ENCODE measurements around the gene GSK3A. TPM values are rescaled to one million over a fixed set of nuclear protein-coding genes. Genes with fewer than 3 reads are reported as not detected.

GSK3A gene
- total RNA-seq, 1 donor from 2014 or later: 12.4 TPM

DNA sequence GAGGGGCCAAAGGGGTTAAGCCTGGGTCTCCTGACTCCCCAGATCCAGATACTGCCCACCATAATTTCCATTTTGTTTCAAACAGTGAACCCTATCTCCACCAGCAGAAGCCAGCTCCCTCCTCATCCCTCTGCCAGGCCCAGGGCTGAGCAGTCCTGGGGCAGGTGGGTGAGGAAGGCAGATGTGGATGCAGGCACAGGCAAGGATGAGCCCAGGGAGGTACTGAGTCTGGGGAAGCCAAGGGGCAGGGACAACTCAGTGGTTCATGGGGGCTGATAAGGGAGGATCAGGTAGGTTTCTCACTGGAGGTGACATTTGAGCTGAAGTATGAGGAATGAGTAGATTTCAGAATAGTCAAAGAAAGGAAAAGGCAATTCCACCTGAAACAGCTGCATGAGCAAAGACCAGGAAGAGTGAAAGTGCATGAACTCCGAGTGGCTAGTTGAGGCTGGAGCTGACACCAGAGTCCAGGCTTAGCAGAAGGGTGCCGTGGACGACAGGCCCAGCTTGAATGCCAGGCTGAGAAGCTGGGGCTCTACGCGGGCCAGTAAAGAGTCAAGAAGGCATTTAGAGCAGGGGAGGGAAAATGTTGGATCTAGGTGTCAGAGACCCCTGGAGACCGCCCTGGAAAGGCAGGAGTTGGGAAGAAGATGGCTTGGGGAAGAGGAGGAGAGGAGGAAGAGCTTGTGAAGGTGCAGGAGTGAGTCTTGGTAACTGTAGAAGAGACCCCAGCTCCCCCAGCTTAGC is 36.9 kb upstream of the GSK3A start:
- FAIRE-seq (no peak), DNase-seq (ENCODE audit: low read depth) (no peak)
- H3K4me3 ChIP-seq (ENCODE audit: low read depth, low read length): peak overlapping the region; percentile 57
- H3K36me3 ChIP-seq (ENCODE audit: control insufficient read depth, insufficient read depth, low read length): peaks cover 2% of the 10 kb centered on the region
- no peak for TF ChIP-seq CTCF (IDR thresholded peaks at IDR 0.05; ENCODE audit: insufficient read depth, low read length, severe bottlenecking)
- H3K27me3 ChIP-seq (ENCODE audit: control insufficient read depth, insufficient read depth, low read length): no peaks in the 10 kb centered on the region

DNA sequence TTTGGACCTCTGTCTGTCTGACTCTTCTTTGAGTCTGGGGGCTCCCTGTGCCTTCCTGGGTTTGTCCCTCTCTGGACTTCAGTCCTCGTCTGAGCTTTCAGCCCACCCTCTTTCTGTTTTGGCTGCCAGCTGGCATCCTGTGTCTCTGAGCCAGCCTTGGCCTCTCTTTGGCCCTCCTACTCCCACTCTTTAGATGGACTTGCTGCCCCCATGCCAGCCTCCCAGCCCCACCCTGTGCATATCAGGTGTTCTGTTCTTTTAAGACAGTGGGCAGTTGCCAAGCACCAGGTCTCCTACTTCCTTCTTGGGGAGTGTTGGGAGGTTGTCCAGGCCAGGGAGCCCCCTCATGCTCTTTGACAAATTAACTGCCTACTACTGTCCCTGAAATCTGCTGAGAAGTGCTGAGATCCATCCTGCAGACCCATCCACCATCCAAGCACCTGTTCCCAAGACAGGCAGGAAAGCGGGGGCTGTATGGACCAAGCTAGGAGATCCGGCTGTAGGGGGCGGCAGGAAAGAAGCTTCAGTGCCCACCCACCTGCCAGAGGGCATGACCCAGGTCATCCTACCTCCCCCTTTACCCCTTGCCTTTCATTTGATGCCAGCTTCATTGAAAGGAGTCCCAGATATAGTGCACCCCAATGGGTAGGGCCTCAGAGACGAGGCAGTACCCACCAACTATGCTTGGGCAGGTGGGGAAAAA is 36.2 kb upstream of the GSK3A start:
- FAIRE-seq: no peak
- no peak overlapping the region for H3K4me3 ChIP-seq (ENCODE audit: low read depth, low read length)

DNA sequence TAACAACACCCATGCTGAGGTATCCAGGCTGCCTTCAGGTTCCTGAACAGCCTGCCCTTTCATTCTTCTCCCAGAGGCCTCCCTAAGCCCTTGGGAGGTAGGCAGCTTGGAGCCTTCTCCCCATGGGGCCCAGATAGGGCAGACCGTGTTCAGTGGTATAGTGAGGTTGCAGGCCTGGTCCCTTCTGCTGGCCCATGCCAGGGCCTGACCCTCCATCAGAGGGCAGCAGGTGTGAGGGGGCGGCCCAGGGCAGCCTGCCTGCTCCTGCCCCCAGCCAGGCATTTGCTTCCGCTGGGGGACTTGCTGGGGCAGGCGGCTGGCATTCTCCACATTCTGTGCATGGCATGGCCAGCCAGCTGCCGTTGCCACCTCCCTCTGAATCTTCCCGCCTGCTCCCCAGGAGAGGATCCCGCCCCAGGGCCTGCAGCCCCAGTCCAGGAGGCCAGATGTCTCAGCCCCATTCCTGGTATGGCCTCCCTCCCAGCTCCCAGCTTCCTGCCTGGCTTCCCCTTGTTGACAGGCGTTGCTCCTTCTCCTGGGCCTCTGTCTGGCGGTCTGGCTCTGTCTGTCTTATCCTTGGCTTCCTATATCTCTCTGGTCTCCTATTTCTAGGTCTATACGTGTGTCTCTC is 35.5 kb upstream of the GSK3A start:
- Histone ChIP-seq H3K27me3 (ENCODE audit: control insufficient read depth, insufficient read depth, low read length) (no peaks in the 10 kb centered on the region), H3K4me3 (ENCODE audit: low read depth, low read length) (no peak overlapping the region), H3K36me3 (ENCODE audit: control insufficient read depth, insufficient read depth, low read length) (peaks cover 14% of the 10 kb centered on the region)
- FAIRE-seq: peak; percentile 84
- no peak for TF ChIP-seq CTCF (IDR thresholded peaks at IDR 0.05; ENCODE audit: insufficient read depth, low read length, severe bottlenecking)
- peak; percentile 66 for DNase-seq (ENCODE audit: low read depth)

More for the DNA sequence above, 36.2 kb upstream of the GSK3A start:
- DNase-seq (ENCODE audit: low read depth): no peak
- no peak for TF ChIP-seq CTCF (IDR thresholded peaks at IDR 0.05; ENCODE audit: insufficient read depth, low read length, severe bottlenecking)
- Histone ChIP-seq H3K27me3 (ENCODE audit: control insufficient read depth, insufficient read depth, low read length) (no peaks in the 10 kb centered on the region), H3K36me3 (ENCODE audit: control insufficient read depth, insufficient read depth, low read length) (peaks cover 8% of the 10 kb centered on the region)

DNA sequence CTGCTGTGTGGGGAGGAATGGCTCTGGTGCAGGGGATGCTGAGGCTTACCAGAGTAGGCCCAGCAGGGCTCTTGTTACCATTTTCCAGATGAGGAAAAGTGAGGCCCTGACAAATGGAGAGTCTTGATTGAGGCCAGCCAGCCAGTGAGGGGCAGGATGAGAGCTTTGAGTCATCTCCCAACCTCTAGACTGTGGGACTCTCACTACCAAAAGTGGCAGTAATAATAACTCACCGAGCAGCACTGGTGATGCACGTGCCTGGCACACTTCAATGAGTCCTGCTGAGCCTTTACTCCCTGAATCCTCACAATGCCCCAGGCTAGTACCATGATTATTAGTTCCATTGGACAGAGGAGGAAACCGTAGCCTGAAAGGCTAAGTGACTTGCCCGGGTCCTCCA is 34.4 kb upstream of the GSK3A start:
- TF ChIP-seq CTCF (IDR thresholded peaks at IDR 0.05; ENCODE audit: insufficient read depth, low read length, severe bottlenecking): no peak
- FAIRE-seq (no peak), DNase-seq (ENCODE audit: low read depth) (peak; percentile 68)
- no peaks in the 10 kb centered on the region for H3K27me3 ChIP-seq (ENCODE audit: control insufficient read depth, insufficient read depth, low read length)
- H3K36me3 ChIP-seq (ENCODE audit: control insufficient read depth, insufficient read depth, low read length): peaks cover 16% of the 10 kb centered on the region
- H3K4me3 ChIP-seq (ENCODE audit: low read depth, low read length): no peak overlapping the region

GRCh38 chr19:42276284-42276683 is 33.9 kb upstream of the GSK3A start:
- TF ChIP-seq CTCF (IDR thresholded peaks at IDR 0.05; ENCODE audit: insufficient read depth, low read length, severe bottlenecking): no peak
- DNase-seq (ENCODE audit: low read depth) (no peak), FAIRE-seq (no peak)
- Histone ChIP-seq H3K36me3 (ENCODE audit: control insufficient read depth, insufficient read depth, low read length) (peaks cover 16% of the 10 kb centered on the region), H3K27me3 (ENCODE audit: control insufficient read depth, insufficient read depth, low read length) (no peaks in the 10 kb centered on the region), H3K4me3 (ENCODE audit: low read depth, low read length) (no peak overlapping the region)
